Subcutaneous abdominal adipose tissue (tissue), 5 donors: Measurements from ENCODE around the gene CARM1.
A peak's percentile ranks its signal among the peaks of the same experiment; 100 is the strongest.
"Not testable (repeated sequence)": the region's sequence is repeated elsewhere in the genome, so short reads cannot be mapped to it uniquely, and the experiment has no call there.

Source experiments
- H3K27ac ChIP-seq: one replicate; pipeline ENCODE4 v1.7.0; 2013; ENCODE audit warnings: low read depth, mild to moderate bottlenecking, inconsistent platforms, low read length, moderate library complexity
- H3K27me3 ChIP-seq, 5 donors: one replicate each; pipeline ENCODE4 v1.7.0; 2013; ENCODE audit warnings: low read length in 5 of 5, inconsistent platforms in 1 of 5; ENCODE audit not compliant: control insufficient read depth in 5 of 5, insufficient read depth in 4 of 5
- H3K36me3 ChIP-seq, 5 donors: one replicate each; pipeline ENCODE4 v1.7.0; 2013; ENCODE audit warnings: low read length in 5 of 5; ENCODE audit not compliant: control insufficient read depth in 5 of 5, insufficient read depth in 5 of 5
- H3K4me1 ChIP-seq, 5 donors: one replicate each; pipeline ENCODE4 v1.7.0; 2013; ENCODE audit warnings: low read length in 5 of 5, mild to moderate bottlenecking in 3 of 5, moderate library complexity in 1 of 5; ENCODE audit not compliant: control insufficient read depth in 5 of 5, insufficient read depth in 5 of 5
- H3K4me3 ChIP-seq, 5 donors: one replicate each; pipeline ENCODE4 v1.7.0; 2013; ENCODE audit warnings: low read length in 5 of 5, low read depth in 1 of 5
- H3K9ac ChIP-seq, 5 donors: one replicate each; pipeline ENCODE4 v1.7.0; 2013; ENCODE audit warnings: low read length in 5 of 5, mild to moderate bottlenecking in 4 of 5, moderate library complexity in 3 of 5
- H3K9me3 ChIP-seq, 5 donors: one replicate each; pipeline ENCODE4 v1.7.0; 2013; ENCODE audit warnings: low read length in 5 of 5; ENCODE audit not compliant: control insufficient read depth in 5 of 5
- donor health status: healthy.
- donor health status: healthy.
- donor health status: healthy.
- donor health status: healthy.
- donor health status: healthy.

The CARM1 gene

GRCh38 chr19:10927730-10928562, 56.6 kb downstream of the CARM1 start:
- peak overlapping the region in 4 of 5 donors; percentile 76 to 90 (median 85) for H3K9ac ChIP-seq
- peak overlapping the region; percentile 68 to 93 (median 87) for H3K4me3 ChIP-seq
- peaks cover 0 to 32% (median 24%) of the 10 kb centered on the region in 5 donors for H3K36me3 ChIP-seq
- H3K27me3 ChIP-seq, result no peaks in the 10 kb centered on the region
- H3K27ac ChIP-seq, result peak overlapping the region; percentile 70
- H3K4me1 ChIP-seq, result peaks cover 0 to 26% (median 24%) of the 10 kb centered on the region in 5 donors
- H3K9me3 ChIP-seq, result no peaks in the 10 kb centered on the region

- H3K9ac ChIP-seq, result peak within 1 kb of the TSS; percentile 38 to 90 (median 81)
These were observed 57.4 kb downstream of the CARM1 start, which contains the start of the genes TIMM29 and YIPF2 for GRCh38 chr19:10928563-10929401. TSS of gene TIMM29 (plus strand) at chr19:10928811. CDS start at chr19:10928823, 12 bp downstream. TSS of gene YIPF2 (minus strand) at chr19:10928639. CDS start at chr19:10928410, 229 bp downstream.

GRCh38 chr19:10929402-10929794, 58.0 kb downstream of the CARM1 start:
- Histone ChIP-seq H3K4me1 (peaks cover 0 to 26% (median 24%) of the 10 kb centered on the region in 5 donors), H3K27me3 (no peaks in the 10 kb centered on the region), H3K27ac (peak overlapping the region; percentile 70), H3K9ac (peak overlapping the region; percentile 38 to 90 (median 81)), H3K9me3 (no peaks in the 10 kb centered on the region), H3K36me3 (peaks cover 0 to 22% (median 9%) of the 10 kb centered on the region in 5 donors), H3K4me3 (peak overlapping the region; percentile 53 to 93 (median 74))

More at GRCh38 chr19:10928563-10929401, 57.4 kb downstream of the CARM1 start, which contains the start of the genes TIMM29 and YIPF2:
- Histone ChIP-seq H3K27ac (peak within 1 kb of the TSS; percentile 70), H3K36me3 (peaks cover 0 to 29% (median 16%) of the 10 kb centered on the region in 5 donors), H3K4me1 (peaks cover 0 to 26% (median 24%) of the 10 kb centered on the region in 5 donors), H3K9me3 (no peaks in the 10 kb centered on the region), H3K27me3 (no peaks in the 10 kb centered on the region), H3K4me3 (peak within 1 kb of the TSS; percentile 68 to 93 (median 87))

- Histone ChIP-seq H3K4me1 (peaks cover 2 to 4% (median 3%) of the 10 kb centered on the region in 5 donors), H3K27me3 (no peaks in the 10 kb centered on the region), H3K9me3 (no peaks in the 10 kb centered on the region), H3K4me3 (no peak overlapping the region), H3K36me3 (peaks cover 0 to 8% (median 2%) of the 10 kb centered on the region in 5 donors), H3K9ac (no peak overlapping the region), H3K27ac (no peak overlapping the region)
These were observed 64.2 kb downstream of the CARM1 start for GRCh38 chr19:10935371-10936059.

- Histone ChIP-seq H3K9ac (no peak overlapping the region), H3K36me3 (peaks cover 0 to 8% (median 2%) of the 10 kb centered on the region in 5 donors), H3K4me3 (no peak overlapping the region), H3K9me3 (no peaks in the 10 kb centered on the region), H3K27ac (no peak overlapping the region), H3K27me3 (no peaks in the 10 kb centered on the region), H3K4me1 (peaks cover 2 to 3% (median 3%) of the 10 kb centered on the region in 5 donors)
These were observed 65.3 kb downstream of the CARM1 start for GRCh38 chr19:10936661-10937084.

- H3K4me1 ChIP-seq, H3K36me3 ChIP-seq, H3K4me3 ChIP-seq, H3K27ac ChIP-seq, H3K9ac ChIP-seq, H3K9me3 ChIP-seq, H3K27me3 ChIP-seq: not testable (repeated sequence)
These were observed 70.3 kb downstream of the CARM1 start for GRCh38 chr19:10941649-10942048.

- H3K9ac ChIP-seq, H3K4me1 ChIP-seq, H3K27ac ChIP-seq, H3K9me3 ChIP-seq, H3K36me3 ChIP-seq, H3K27me3 ChIP-seq, H3K4me3 ChIP-seq: not testable (repeated sequence)
These were observed 72.1 kb downstream of the CARM1 start for GRCh38 chr19:10943412-10943811.

- Histone ChIP-seq H3K9me3 (no peaks in the 10 kb centered on the region), H3K4me3 (no peak overlapping the region), H3K9ac (no peak overlapping the region), H3K27me3 (no peaks in the 10 kb centered on the region), H3K36me3 (no peaks in the 10 kb centered on the region), H3K4me1 (peaks cover 0 to 4% (median 0%) of the 10 kb centered on the region in 5 donors), H3K27ac (no peak overlapping the region)
These were observed 73.9 kb downstream of the CARM1 start for GRCh38 chr19:10945264-10945663.

- no peak overlapping the region for H3K4me3 ChIP-seq
- H3K36me3 ChIP-seq, result no peaks in the 10 kb centered on the region
- H3K27ac ChIP-seq, result no peak overlapping the region
- no peaks in the 10 kb centered on the region for H3K27me3 ChIP-seq
- H3K9ac ChIP-seq, result no peak overlapping the region
- H3K4me1 ChIP-seq, result peaks cover 0 to 4% (median 0%) of the 10 kb centered on the region in 5 donors
- no peaks in the 10 kb centered on the region for H3K9me3 ChIP-seq
These were observed 75.8 kb downstream of the CARM1 start for GRCh38 chr19:10946958-10947657.
